Lower leg skin (tissue), 3 donors: ENCODE results near the gene ZNF804B.

Source experiments
- CTCF ChIP-seq, 3 donors: fragments of 450-650 bp; IDR thresholded peaks; one replicate each; pipeline ENCODE4 v1.5.1; 2016; ENCODE audit warnings: antibody characterized with exemption in 3 of 3, mild to moderate bottlenecking in 3 of 3, moderate library complexity in 2 of 3
- POLR2A ChIP-seq, 2 donors: fragments of 450-650 bp; IDR thresholded peaks; one replicate each; pipeline ENCODE4 v1.6.1; 2016 to 2017; ENCODE audit warnings: antibody characterized with exemption in 2 of 2, mild to moderate bottlenecking in 1 of 2, moderate library complexity in 1 of 2

- TF ChIP-seq CTCF (IDR thresholded peaks at IDR 0.05) (no peak), POLR2A (IDR thresholded peaks at IDR 0.05) (no peak)
Observed at GRCh38 chr7:88885131-88885530, 125.6 kb downstream of the ZNF804B start.
